HS-27A (cell line): ENCODE measurements around the gene GNAZ.

Source experiments
- DNase-seq: peaks from one replicate; pipeline ENCODE4 v3.0.0-alpha.2; 2012; ENCODE audit warnings: low read depth, missing footprints

The GNAZ gene

GRCh38 chr22:23155831-23156230, 85.5 kb downstream of the GNAZ start:
- no peak for DNase-seq

GRCh38 chr22:23156286-23156685, 86.0 kb downstream of the GNAZ start:
- no peak for DNase-seq

GRCh38 chr22:23157560-23158515, 87.5 kb downstream of the GNAZ start:
- no peak for DNase-seq

GRCh38 chr22:23158516-23159290, 88.4 kb downstream of the GNAZ start:
- DNase-seq = no peak

- DNase-seq = no peak
Observed at GRCh38 chr22:23159291-23159630, 88.9 kb downstream of the GNAZ start.

GRCh38 chr22:23161029-23161428, 90.7 kb downstream of the GNAZ start:
- no peak for DNase-seq

- DNase-seq = no peak
Observed at GRCh38 chr22:23161574-23161973, 91.3 kb downstream of the GNAZ start.

GRCh38 chr22:23163665-23164064, 93.3 kb downstream of the GNAZ start:
- DNase-seq = no peak

GRCh38 chr22:23164091-23164490, 93.8 kb downstream of the GNAZ start:
- DNase-seq = no peak

GRCh38 chr22:23166042-23166831, 95.9 kb downstream of the GNAZ start:
- DNase-seq = no peak

GRCh38 chr22:23166841-23167616, 96.7 kb downstream of the GNAZ start:
- DNase-seq = no peak

- DNase-seq = no peak
Observed at GRCh38 chr22:23168391-23169042, 98.2 kb downstream of the GNAZ start.

- DNase-seq = no peak
Observed at GRCh38 chr22:23169043-23169406, 98.7 kb downstream of the GNAZ start.
